Germinal center (tissue), 1 donor: ENCODE results near the gene HNRNPUL1.

Experiments
- DNase-seq: peaks from one replicate; pipeline ENCODE4 v3.0.0; 2012; ENCODE audit warnings: mixed read lengths, low spot score

HNRNPUL1 gene

GRCh38 chr19:41353466-41354342, 89.5 kb downstream of the HNRNPUL1 start, which contains the start of gene TGFB1:
Gene TGFB1, minus strand, starts transcription at chr19:41353922. Its CDS starts 878 bp downstream, at chr19:41353044.
- peak; percentile 98 for DNase-seq

- DNase-seq: no peak
Measured at GRCh38 chr19:41354343-41354953, 90.3 kb downstream of the HNRNPUL1 start.

- DNase-seq: no peak
Measured at GRCh38 chr19:41355035-41355434, 90.9 kb downstream of the HNRNPUL1 start.

GRCh38 chr19:41355802-41356201, 91.6 kb downstream of the HNRNPUL1 start:
- no peak for DNase-seq

- DNase-seq: no peak
Measured at GRCh38 chr19:41356984-41357739, 93.0 kb downstream of the HNRNPUL1 start.
